ENCODE data around the gene HIVEP3.

HIVEP3 gene

GRCh38 chr1:41762251-41762650, 156.5 kb downstream of the HIVEP3 start:
- no peak for DNase-seq (ENCODE audit: low read depth in 3 of 3)

- no peak for DNase-seq (ENCODE audit: low read depth in 3 of 3)
Measured at GRCh38 chr1:41758904-41759548, 159.7 kb downstream of the HIVEP3 start.

- no peak for DNase-seq (ENCODE audit: low read depth in 3 of 3)
Measured at GRCh38 chr1:41758500-41758899, 160.2 kb downstream of the HIVEP3 start.

GRCh38 chr1:41754540-41754939, 164.2 kb downstream of the HIVEP3 start:
- DNase-seq (ENCODE audit: low read depth in 3 of 3), result no peak

GRCh38 chr1:41752514-41753170, 166.1 kb downstream of the HIVEP3 start:
- DNase-seq (ENCODE audit: low read depth in 3 of 3), result no peak

GRCh38 chr1:41751804-41752513, 166.8 kb downstream of the HIVEP3 start:
- DNase-seq (ENCODE audit: low read depth in 3 of 3), result no peak

- no peak for DNase-seq (ENCODE audit: low read depth in 3 of 3)
Measured at GRCh38 chr1:41749991-41750745, 168.6 kb downstream of the HIVEP3 start.

GRCh38 chr1:41745022-41745421, 173.7 kb downstream of the HIVEP3 start:
- DNase-seq (ENCODE audit: low read depth in 3 of 3), result no peak

- no peak for DNase-seq (ENCODE audit: low read depth in 3 of 3)
Measured at GRCh38 chr1:41743366-41743765, 175.4 kb downstream of the HIVEP3 start.

- DNase-seq (ENCODE audit: low read depth in 3 of 3), result no peak
Measured at GRCh38 chr1:41742219-41742618, 176.5 kb downstream of the HIVEP3 start.

- peak in 1 of 3 donors; percentile 63 for DNase-seq (ENCODE audit: low read depth in 3 of 3)
Measured at GRCh38 chr1:41741244-41741643, 177.5 kb downstream of the HIVEP3 start.

GRCh38 chr1:41740630-41741239, 178.0 kb downstream of the HIVEP3 start:
- DNase-seq (ENCODE audit: low read depth in 3 of 3), result no peak

GRCh38 chr1:41740058-41740457, 178.7 kb downstream of the HIVEP3 start:
- no peak for DNase-seq (ENCODE audit: low read depth in 3 of 3)

GRCh38 chr1:41739061-41739955, 179.4 kb downstream of the HIVEP3 start:
- peak; percentile 73 to 87 (median 84) for DNase-seq (ENCODE audit: low read depth in 3 of 3)

- no peak for DNase-seq (ENCODE audit: low read depth in 3 of 3)
Measured at GRCh38 chr1:41738475-41738874, 180.2 kb downstream of the HIVEP3 start.

- no peak for DNase-seq (ENCODE audit: low read depth in 3 of 3)
Measured at GRCh38 chr1:41738006-41738405, 180.7 kb downstream of the HIVEP3 start.

- DNase-seq (ENCODE audit: low read depth in 3 of 3), result no peak
Measured at GRCh38 chr1:41735631-41736260, 183.0 kb downstream of the HIVEP3 start.

GRCh38 chr1:41735139-41735538, 183.6 kb downstream of the HIVEP3 start:
- no peak for DNase-seq (ENCODE audit: low read depth in 3 of 3)

GRCh38 chr1:41734201-41734970, 184.3 kb downstream of the HIVEP3 start:
- no peak for DNase-seq (ENCODE audit: low read depth in 3 of 3)
